HG03025 (cell line): Measurements from ENCODE around the gene FAAP20.

ENCODE experiments used
- ATAC-seq: cut with Tn5 transposase; IDR thresholded peaks from one replicate; pipeline ENCODE4 v1.9.1; 2021; ENCODE audit warnings: mild to moderate bottlenecking, moderate library complexity; ENCODE audit not compliant: unreplicated experiment, low FRiP score

FAAP20 gene

DNA sequence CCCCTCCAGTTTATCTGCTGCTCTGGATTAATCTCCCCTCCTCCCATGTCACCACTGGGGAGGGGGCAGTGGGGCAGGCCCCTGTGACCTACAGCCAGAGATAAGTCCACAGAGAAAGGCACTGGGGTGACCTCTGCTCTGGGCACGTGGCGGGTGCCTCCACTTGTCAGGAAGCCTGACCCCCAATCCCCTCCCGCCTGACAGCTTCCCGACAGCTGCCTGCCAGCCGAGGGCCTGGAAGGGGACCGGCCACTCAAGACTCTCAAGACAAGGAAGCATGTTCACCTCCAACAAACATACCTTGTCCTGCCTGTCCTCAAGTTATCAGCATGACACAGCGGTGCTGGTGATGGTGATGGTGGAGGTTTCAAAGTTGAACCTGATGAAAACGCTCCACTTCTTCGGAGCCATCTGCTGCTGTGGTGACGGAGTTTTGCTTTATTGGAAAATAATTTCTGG, 3.2 kb upstream of the FAAP20 start:
- no peak for ATAC-seq

GRCh38 chr1:2196901-2197638, 2.5 kb upstream of the FAAP20 start:
- ATAC-seq: no peak

DNA sequence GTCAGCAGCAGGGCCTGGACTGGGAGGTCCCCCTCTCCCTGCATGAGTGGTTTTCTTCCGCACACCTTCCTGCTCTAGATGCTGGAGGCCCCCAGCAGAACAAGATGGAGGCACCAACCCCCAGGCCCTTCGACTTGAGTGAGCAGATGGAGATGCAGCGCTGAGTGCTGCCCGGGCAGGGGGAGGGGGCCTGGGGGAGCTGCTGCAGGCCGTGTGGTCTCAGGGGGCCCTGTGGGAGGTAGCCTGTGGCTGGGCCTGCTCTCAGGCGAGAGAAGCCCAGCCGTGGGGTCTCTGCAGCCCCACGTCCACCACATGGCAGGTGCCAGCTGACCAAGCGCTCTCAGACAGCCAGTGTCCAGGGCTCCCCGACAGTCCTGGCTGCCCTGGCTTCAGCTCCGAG, 1.2 kb upstream of the FAAP20 start:
- ATAC-seq: no peak

- ATAC-seq: peak; percentile 48
These were observed 514 bp upstream of the FAAP20 start for GRCh38 chr1:2194898-2195673.

GRCh38 chr1:2193514-2194281, 874 bp downstream of the FAAP20 start:
- ATAC-seq: no peak

DNA sequence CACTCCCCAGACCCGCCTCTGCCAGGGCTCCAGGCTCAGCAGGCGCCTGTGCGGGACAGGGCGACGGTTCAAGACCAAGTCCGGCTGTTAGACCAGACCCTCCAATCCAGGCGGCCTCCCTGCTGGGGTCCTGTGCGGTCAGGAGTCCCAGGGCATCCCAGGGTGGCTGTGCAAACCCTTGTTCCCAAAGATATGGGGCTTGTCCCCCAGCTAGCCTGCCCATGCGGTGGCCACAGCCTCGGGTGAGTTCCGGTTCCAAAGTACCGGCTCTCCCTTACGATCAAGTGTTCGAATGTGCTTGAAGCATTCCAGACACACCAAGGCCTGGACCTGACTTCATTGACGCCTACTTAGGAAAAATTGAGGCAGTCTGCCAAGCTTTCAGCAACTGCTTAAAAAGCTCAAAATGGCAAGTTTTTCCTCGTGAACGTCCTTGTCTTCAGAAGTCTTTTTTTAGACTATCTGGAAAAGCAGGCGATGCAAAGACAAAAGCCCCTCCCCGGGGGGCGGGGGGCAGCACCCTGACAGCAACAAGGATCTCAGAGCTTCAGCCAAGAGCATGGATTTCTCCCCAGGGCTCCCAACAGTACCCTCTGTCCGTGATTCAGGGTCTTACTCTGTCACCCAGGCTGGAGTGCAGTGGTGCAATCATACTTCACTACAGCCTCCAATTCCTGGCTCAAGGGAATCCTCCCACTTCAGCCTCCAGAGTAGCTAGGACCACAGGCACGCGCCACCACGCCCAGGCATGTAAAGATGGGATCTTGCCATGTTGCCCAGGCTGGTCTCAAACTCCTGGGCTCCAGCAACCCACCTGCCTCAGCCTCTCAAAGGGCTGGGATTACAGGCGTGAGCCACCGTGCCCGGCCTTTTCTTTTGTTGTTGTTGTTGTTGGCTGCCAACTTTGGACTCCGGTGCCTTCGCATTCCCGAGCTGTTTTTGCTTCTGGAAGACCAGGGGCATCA, 2.3 kb downstream of the FAAP20 start:
- ATAC-seq: no peak

DNA sequence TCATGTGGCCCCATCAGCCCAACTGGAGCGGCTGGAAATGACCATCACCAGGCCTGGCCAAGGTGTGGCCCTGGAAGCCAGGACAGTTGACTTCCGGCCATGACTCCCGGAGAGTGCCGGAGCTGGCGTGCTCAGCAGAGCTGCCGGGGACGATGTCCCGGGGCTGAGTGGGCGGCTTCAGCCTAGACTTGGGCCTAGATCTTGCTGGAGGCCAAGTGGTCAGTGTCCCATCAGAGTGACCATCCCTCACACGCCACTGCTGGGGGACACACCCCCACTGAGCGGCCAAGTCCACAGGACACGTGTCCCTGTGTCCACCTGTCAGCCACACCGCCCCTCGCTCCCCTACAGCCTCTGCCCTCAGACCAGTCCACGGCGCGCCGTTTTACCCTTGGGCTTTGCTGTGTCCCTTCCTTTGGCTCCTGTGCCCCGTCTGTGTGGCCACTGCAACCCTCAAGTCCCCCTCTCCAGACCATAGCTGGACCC, 4.0 kb downstream of the FAAP20 start:
- ATAC-seq: no peak

- peak; percentile 44 for ATAC-seq
These were observed 4.8 kb downstream of the FAAP20 start for GRCh38 chr1:2189459-2190425.

DNA sequence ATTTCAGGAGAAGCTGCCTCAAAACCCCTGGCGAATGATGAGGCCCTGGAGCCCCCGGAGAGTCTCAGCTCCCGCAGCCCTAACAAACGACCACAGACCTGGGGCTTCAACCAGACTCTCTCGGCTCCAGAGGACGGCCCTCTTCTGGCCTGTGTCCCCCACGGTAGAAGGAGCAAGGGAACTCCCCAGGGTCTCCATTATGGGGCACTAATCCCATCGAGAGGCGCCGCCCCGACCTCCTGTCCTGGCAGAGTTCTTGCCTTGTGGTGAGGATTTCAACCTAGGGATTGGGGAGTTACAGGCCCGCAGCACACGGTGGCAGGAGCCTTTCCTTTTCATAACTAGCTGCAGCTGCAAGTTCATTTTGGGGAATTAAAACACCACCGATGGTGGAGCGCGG, 6.2 kb downstream of the FAAP20 start:
- no peak for ATAC-seq

- ATAC-seq: no peak
These were observed 7.0 kb downstream of the FAAP20 start for GRCh38 chr1:2187619-2188018.

GRCh38 chr1:2186901-2187300, 7.7 kb downstream of the FAAP20 start:
- no peak for ATAC-seq

DNA sequence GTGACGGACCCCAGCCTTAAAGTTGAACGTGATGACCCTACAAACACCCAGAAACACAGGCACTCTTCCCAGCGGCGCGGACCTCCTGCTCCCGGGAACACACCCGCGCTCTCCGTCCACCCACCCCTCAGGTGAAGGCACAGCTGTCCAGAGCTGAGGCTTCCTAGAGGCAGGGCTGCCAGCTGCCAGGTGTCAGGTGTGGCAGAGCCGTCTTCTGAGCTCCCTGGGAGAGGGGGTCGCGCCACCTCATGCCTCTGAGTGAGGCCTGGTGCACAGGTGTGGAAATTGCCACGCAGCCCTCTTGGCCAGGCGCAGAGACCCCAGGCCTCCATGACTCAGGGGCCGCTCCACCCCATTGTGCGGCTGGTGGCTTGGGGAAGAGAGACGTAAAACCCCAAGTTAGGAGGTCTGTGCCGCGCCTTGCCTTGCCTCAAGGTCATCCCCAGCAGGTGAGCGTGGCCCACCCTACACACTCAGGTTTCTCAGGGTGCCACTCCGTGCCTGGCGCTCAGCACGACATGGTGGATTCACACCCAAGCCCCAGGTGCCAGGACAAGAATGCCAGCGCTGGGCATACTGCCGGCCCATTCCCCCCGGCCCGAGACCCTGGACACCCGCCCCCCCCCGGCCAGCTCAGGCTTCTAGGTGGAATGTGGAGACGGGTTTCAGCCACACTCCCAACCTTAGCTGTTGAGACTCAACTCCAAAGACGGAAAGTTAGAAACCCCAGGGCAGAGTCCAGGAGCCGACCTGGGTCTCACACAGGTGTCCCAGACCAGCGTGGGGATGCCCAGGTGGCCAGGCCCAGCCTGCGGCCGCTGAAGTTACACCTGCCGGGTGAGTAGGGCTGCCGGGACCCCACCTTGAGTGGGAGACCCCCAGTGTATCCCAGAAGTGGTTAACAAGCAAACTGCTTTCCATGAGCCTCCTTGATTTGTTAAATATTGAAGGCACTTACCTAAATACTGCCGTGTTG, 8.4 kb downstream of the FAAP20 start:
- no peak for ATAC-seq

- ATAC-seq: no peak
These were observed 9.6 kb downstream of the FAAP20 start for GRCh38 chr1:2184934-2185333.

DNA sequence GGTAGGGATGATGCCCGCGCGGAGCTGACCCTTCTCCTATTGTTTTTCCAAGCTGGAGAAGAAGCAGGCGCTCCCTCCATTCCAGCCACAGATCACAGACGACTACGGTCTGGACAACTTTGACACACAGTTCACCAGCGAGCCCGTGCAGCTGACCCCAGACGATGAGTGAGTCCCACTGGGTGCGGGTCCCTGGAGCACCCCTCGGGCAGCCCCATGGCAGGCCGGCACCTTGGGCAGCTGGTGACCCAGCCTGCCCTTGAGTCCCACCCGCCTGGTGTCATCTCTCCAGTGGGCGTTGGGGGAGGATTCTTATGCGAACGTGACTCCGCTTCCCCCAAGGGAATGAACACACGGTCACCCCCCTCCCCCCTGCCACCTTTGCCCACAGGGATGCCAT, 10.0 kb downstream of the FAAP20 start:
- ATAC-seq: no peak

DNA sequence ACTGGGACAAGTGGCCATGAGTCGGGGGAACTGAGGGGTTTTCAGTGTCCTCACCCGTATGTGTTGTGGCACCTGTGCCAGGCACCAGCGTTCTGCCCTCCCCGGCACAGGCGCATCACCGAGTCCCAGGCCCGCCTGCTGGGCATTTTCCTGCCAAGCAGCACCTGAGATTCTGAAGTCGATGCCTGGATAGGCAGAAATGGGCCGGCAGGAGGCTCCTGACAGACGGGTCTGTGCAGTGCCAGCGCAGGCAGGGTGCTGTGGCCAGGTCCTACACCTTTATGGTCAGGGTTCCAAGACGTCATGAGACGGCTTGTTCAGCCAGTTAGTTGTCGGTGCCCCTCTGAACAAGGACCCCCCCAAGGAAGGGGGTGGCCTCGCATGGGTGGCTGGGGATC, 10.6 kb downstream of the FAAP20 start:
- ATAC-seq: no peak

GRCh38 chr1:2182376-2182775, 12.2 kb downstream of the FAAP20 start:
- ATAC-seq: no peak

- ATAC-seq: no peak
These were observed 12.8 kb downstream of the FAAP20 start for GRCh38 chr1:2181752-2182151.

DNA sequence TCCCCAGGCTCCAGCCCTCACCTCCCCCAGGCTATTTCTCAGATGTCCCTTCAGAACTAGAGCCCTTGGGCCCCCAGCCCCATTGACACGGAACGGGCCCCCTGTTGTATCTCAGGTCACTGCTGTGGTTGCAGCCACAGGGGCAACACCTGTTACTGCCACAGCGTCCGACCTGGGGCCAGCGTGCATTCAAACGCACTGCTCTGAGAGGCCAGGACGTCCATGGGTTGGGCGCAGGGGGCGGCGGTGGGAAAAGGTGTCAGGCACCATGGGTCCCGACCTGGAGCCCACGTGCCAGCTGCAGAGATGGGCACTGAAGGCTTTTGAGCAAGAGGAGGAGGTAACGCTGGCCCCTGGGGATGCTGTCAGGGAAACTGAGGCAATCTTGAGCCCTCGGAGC, 13.3 kb downstream of the FAAP20 start:
- ATAC-seq: no peak
